ENCODE measurements around the gene RPRD1B.

Gene RPRD1B

GRCh38 chr20:38085026-38085425 lies 51.5 kb downstream of the RPRD1B start:
- no peak for DNase-seq
- no peak for TF ChIP-seq CTCF (IDR thresholded peaks at IDR 0.05; ENCODE audit: low read depth, low read length)
- Histone ChIP-seq H3K4me1 (no peaks in the 10 kb centered on the region), H3K27me3 (no peaks in the 10 kb centered on the region), H3K36me3 (peaks cover 23% of the 10 kb centered on the region), H3K9me3 (no peaks in the 10 kb centered on the region), H3K4me3 (ENCODE audit: low read depth, low read length) (no peak overlapping the region)

- no peaks in the 10 kb centered on the region for H3K27me3 ChIP-seq
- no peak for TF ChIP-seq CTCF (IDR thresholded peaks at IDR 0.05; ENCODE audit: low read depth, low read length)
- H3K4me1 ChIP-seq: peaks cover 19% of the 10 kb centered on the region
- no peaks in the 10 kb centered on the region for H3K9me3 ChIP-seq
- H3K36me3 ChIP-seq: peaks cover 35% of the 10 kb centered on the region
- H3K4me3 ChIP-seq (ENCODE audit: low read depth, low read length): no peak overlapping the region
- no peak for DNase-seq
Observed at GRCh38 chr20:38089500-38089899, 56.0 kb downstream of the RPRD1B start.

- H3K36me3 ChIP-seq: peaks cover 35% of the 10 kb centered on the region
- H3K4me3 ChIP-seq (ENCODE audit: low read depth, low read length): no peak overlapping the region
- H3K9me3 ChIP-seq: no peaks in the 10 kb centered on the region
- TF ChIP-seq CTCF (IDR thresholded peaks at IDR 0.05; ENCODE audit: low read depth, low read length): no peak
- peaks cover 24% of the 10 kb centered on the region for H3K4me1 ChIP-seq
- no peaks in the 10 kb centered on the region for H3K27me3 ChIP-seq
- no peak for DNase-seq
Observed at GRCh38 chr20:38090061-38090460, 56.5 kb downstream of the RPRD1B start.

- Histone ChIP-seq H3K4me1 (peaks cover 26% of the 10 kb centered on the region), H3K9me3 (no peaks in the 10 kb centered on the region), H3K27me3 (no peaks in the 10 kb centered on the region), H3K36me3 (peaks cover 30% of the 10 kb centered on the region), H3K4me3 (ENCODE audit: low read depth, low read length) (no peak overlapping the region)
- TF ChIP-seq CTCF (IDR thresholded peaks at IDR 0.05; ENCODE audit: low read depth, low read length): no peak
- DNase-seq: no peak
Observed at GRCh38 chr20:38091441-38092216, 58.1 kb downstream of the RPRD1B start.

- H3K4me1 ChIP-seq: peaks cover 26% of the 10 kb centered on the region
- H3K36me3 ChIP-seq: peaks cover 25% of the 10 kb centered on the region
- no peak for DNase-seq
Observed at GRCh38 chr20:38092260-38092857, 58.8 kb downstream of the RPRD1B start.

More at GRCh38 chr20:38092260-38092857, 58.8 kb downstream of the RPRD1B start:
- no peak for TF ChIP-seq CTCF (IDR thresholded peaks at IDR 0.05; ENCODE audit: low read depth, low read length)
- H3K27me3 ChIP-seq: no peaks in the 10 kb centered on the region
- H3K9me3 ChIP-seq: no peaks in the 10 kb centered on the region
- no peak overlapping the region for H3K4me3 ChIP-seq (ENCODE audit: low read depth, low read length)
